Activated T-helper 9 cell treated with anti-CD3 and anti-CD28 coated beads, Interleukin-2, amount 50 U/mL, for 16 hours (primary cell): ENCODE results near the gene CREBBP.

ENCODE experiments used
- DNase-seq: peaks from one replicate; pipeline ENCODE4 v3.0.0-alpha.2; 2020; ENCODE audit warnings: low read depth

Gene CREBBP

GRCh38 chr16:3797904-3798811 lies 82.4 kb downstream of the CREBBP start:
- DNase-seq, result no peak

- DNase-seq, result no peak
Observed at GRCh38 chr16:3797473-3797872, 83.0 kb downstream of the CREBBP start.

- no peak for DNase-seq
Observed at GRCh38 chr16:3793161-3793576, 87.3 kb downstream of the CREBBP start.

- no peak for DNase-seq
Observed at GRCh38 chr16:3792472-3793012, 88.0 kb downstream of the CREBBP start.

GRCh38 chr16:3791701-3792100 lies 88.8 kb downstream of the CREBBP start:
- no peak for DNase-seq

GRCh38 chr16:3789375-3790099 lies 91.0 kb downstream of the CREBBP start:
- no peak for DNase-seq

GRCh38 chr16:3788711-3789374 lies 91.7 kb downstream of the CREBBP start:
- DNase-seq, result no peak

- DNase-seq, result no peak
Observed at GRCh38 chr16:3787924-3788661, 92.4 kb downstream of the CREBBP start.

GRCh38 chr16:3785413-3785812 lies 95.1 kb downstream of the CREBBP start:
- DNase-seq, result no peak

- DNase-seq, result no peak
Observed at GRCh38 chr16:3783516-3783915, 97.0 kb downstream of the CREBBP start.

GRCh38 chr16:3782566-3782965 lies 97.9 kb downstream of the CREBBP start:
- no peak for DNase-seq

- no peak for DNase-seq
Observed at GRCh38 chr16:3781421-3781820, 99.1 kb downstream of the CREBBP start.

- no peak for DNase-seq
Observed at GRCh38 chr16:3780570-3780969, 99.9 kb downstream of the CREBBP start.

- DNase-seq, result no peak
Observed at GRCh38 chr16:3776316-3776715, 104.2 kb downstream of the CREBBP start.

- DNase-seq, result no peak
Observed at GRCh38 chr16:3774819-3775218, 105.7 kb downstream of the CREBBP start.

GRCh38 chr16:3774156-3774767 lies 106.3 kb downstream of the CREBBP start:
- DNase-seq, result no peak

GRCh38 chr16:3773663-3774062 lies 106.8 kb downstream of the CREBBP start:
- DNase-seq, result no peak

GRCh38 chr16:3771513-3771912 lies 109.0 kb downstream of the CREBBP start:
- no peak for DNase-seq

- no peak for DNase-seq
Observed at GRCh38 chr16:3770530-3770929, 110.0 kb downstream of the CREBBP start.

- no peak for DNase-seq
Observed at GRCh38 chr16:3769942-3770341, 110.6 kb downstream of the CREBBP start.

GRCh38 chr16:3769013-3769412 lies 111.5 kb downstream of the CREBBP start:
- no peak for DNase-seq
